ENCODE data around the gene SSBP2.

- TF ChIP-seq CTCF (IDR thresholded peaks at IDR 0.05; ENCODE audit: borderline replicate concordance, extremely low read depth, low read length, poor library complexity, severe bottlenecking) (no peak), EZH2 (IDR thresholded peaks at IDR 0.05; ENCODE audit: borderline replicate concordance, low read depth, low read length, severe bottlenecking) (no peak)
Measured at GRCh38 chr5:81679885-81680284, 71.0 kb downstream of the SSBP2 start.
